ENCODE measurements around the gene PRDM16. TPM values are rescaled to one million over a fixed set of nuclear protein-coding genes. Genes with fewer than 3 reads are reported as not detected.

Gene PRDM16
- total RNA-seq, 1 donor from 2014 or later: 5.6 TPM

DNA sequence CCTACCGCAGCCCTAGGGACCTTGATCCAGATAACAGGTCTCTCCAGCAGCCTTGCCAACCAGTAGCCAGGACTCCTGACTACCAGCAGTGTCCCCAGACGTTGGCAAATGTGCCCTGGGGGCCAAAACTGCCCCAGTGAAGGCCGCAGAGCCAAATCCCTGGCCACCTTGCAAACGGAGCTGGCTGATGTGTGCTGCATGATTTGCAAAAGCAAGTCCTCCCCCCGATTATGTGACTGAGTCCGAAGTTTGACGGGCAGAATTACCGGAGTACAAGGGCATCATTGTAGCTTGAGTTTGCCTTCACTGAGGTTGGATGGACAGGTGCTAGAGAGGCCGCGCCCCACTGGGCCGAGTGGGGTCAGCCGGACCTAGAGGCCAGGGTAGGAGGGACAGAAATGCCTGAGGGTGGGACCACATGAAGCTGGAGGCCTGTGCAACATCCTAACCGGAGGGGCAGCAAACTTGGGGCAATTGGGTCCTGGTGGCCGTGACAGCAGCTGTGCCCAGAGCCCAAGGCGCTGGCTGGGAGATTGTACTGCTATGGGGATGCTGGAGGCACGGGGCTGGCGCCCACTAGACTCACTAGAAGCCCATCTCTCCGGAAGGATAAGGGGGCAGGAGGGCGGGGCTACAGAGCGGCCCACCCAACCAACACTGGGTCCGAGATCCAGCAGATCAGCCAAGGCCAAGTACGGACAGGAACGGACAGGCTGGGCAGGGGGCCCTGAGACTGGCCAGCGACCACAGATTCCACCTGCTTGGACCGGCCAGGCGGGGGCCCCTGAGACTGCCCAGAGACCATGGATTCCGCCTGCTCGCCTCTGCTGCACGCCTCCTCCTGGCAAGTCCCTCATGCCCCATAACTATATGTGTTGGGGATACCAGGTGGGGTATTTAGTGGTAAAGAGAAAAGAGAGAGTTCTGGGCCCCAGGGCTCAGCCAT, 388.2 kb downstream of the PRDM16 start:
- DNase-seq (ENCODE audit: low read depth): no peak
- TF ChIP-seq, protein P1, sequence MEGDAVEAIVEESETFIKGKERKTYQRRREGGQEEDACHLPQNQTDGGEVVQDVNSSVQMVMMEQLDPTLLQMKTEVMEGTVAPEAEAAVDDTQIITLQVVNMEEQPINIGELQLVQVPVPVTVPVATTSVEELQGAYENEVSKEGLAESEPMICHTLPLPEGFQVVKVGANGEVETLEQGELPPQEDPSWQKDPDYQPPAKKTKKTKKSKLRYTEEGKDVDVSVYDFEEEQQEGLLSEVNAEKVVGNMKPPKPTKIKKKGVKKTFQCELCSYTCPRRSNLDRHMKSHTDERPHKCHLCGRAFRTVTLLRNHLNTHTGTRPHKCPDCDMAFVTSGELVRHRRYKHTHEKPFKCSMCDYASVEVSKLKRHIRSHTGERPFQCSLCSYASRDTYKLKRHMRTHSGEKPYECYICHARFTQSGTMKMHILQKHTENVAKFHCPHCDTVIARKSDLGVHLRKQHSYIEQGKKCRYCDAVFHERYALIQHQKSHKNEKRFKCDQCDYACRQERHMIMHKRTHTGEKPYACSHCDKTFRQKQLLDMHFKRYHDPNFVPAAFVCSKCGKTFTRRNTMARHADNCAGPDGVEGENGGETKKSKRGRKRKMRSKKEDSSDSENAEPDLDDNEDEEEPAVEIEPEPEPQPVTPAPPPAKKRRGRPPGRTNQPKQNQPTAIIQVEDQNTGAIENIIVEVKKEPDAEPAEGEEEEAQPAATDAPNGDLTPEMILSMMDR (IDR thresholded peaks at IDR 0.05; ENCODE audit: insufficient read depth, low read length, poor library complexity, severe bottlenecking): no peak
- H3K4me3 ChIP-seq (ENCODE audit: low read depth, low read length): no peak overlapping the region
- H3K27me3 ChIP-seq (ENCODE audit: control insufficient read depth, insufficient read depth, low read length): peaks cover under 1% of the 10 kb centered on the region
- no peaks in the 10 kb centered on the region for H3K36me3 ChIP-seq (ENCODE audit: control insufficient read depth, insufficient read depth, low read length)

- no peak for DNase-seq (ENCODE audit: low read depth)
- H3K27me3 ChIP-seq (ENCODE audit: control insufficient read depth, insufficient read depth, low read length): no peaks in the 10 kb centered on the region
- no peaks in the 10 kb centered on the region for H3K36me3 ChIP-seq (ENCODE audit: control insufficient read depth, insufficient read depth, low read length)
- TF ChIP-seq, protein P1 (IDR thresholded peaks at IDR 0.05; ENCODE audit: insufficient read depth, low read length, poor library complexity, severe bottlenecking): no peak
- H3K4me3 ChIP-seq (ENCODE audit: low read depth, low read length): no peak overlapping the region
Measured at GRCh38 chr1:3457910-3458883, 389.2 kb downstream of the PRDM16 start.

GRCh38 chr1:3459051-3459908, 390.3 kb downstream of the PRDM16 start:
- TF ChIP-seq, protein P1 (IDR thresholded peaks at IDR 0.05; ENCODE audit: insufficient read depth, low read length, poor library complexity, severe bottlenecking): no peak
- DNase-seq (ENCODE audit: low read depth): no peak
- Histone ChIP-seq H3K4me3 (ENCODE audit: low read depth, low read length) (no peak overlapping the region), H3K36me3 (ENCODE audit: control insufficient read depth, insufficient read depth, low read length) (no peaks in the 10 kb centered on the region), H3K27me3 (ENCODE audit: control insufficient read depth, insufficient read depth, low read length) (no peaks in the 10 kb centered on the region)

GRCh38 chr1:3459940-3460671, 391.1 kb downstream of the PRDM16 start:
- Histone ChIP-seq H3K36me3 (ENCODE audit: control insufficient read depth, insufficient read depth, low read length) (no peaks in the 10 kb centered on the region), H3K4me3 (ENCODE audit: low read depth, low read length) (no peak overlapping the region), H3K27me3 (ENCODE audit: control insufficient read depth, insufficient read depth, low read length) (no peaks in the 10 kb centered on the region)
- TF ChIP-seq, protein P1 (IDR thresholded peaks at IDR 0.05; ENCODE audit: insufficient read depth, low read length, poor library complexity, severe bottlenecking): no peak
- no peak for DNase-seq (ENCODE audit: low read depth)

GRCh38 chr1:3460672-3461131, 391.7 kb downstream of the PRDM16 start:
- TF ChIP-seq, protein P1 (IDR thresholded peaks at IDR 0.05; ENCODE audit: insufficient read depth, low read length, poor library complexity, severe bottlenecking): no peak
- DNase-seq (ENCODE audit: low read depth): no peak
- no peaks in the 10 kb centered on the region for H3K36me3 ChIP-seq (ENCODE audit: control insufficient read depth, insufficient read depth, low read length)
- no peaks in the 10 kb centered on the region for H3K27me3 ChIP-seq (ENCODE audit: control insufficient read depth, insufficient read depth, low read length)
- H3K4me3 ChIP-seq (ENCODE audit: low read depth, low read length): no peak overlapping the region

All from kidney epithelial cell (primary cell).